T-helper 1 cell (primary cell): Measurements from ENCODE around the gene PGAP6.

ENCODE experiments used
- DNase-seq, 5 donors: peaks; one replicate each; pipeline ENCODE4 v3.0.0-alpha.2; 2012 to 2020

Gene PGAP6

DNA sequence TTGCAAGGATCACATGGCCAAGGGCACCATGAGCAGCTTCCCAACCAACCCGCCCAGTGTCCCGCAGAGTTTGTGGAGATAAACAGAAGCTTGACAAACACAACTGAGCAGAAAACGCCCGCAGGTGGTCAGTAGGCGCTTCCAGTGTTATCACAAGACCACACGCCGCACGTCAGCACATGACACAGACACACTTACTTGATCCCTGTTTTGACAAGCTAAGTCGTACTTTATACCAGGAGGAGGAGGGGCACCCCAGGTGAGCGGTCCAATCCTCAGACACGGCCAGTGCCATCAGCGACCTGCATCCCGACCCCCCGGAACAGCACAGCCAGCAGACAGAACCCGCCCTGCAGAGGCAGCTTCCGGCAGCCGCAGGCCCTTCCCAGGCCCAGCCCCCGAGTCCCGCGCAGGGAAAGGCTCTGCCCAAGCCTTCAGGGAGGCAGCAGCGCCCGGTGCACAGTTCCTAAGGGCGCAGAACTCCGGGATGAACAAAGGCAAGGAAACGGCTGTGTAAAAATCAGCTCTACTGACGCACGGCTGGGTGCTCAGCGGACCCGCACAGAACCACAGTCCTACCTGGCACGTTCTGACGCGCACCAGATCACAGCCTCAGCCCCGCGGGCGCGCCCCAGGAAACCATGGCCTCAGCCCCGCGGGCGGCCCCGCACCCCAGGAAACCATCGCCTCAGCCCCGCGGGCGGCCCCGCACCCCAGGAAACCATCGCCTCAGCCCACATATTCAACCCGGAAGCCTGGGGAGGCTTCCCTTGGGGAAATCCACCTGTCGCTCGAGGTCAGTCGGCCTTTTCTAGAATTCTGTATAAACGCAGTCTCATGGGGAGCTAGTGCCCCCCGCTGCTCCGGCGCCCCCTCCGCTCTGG, 57.1 kb downstream of the PGAP6 start:
- peak; percentile 61 to 73 (median 71) for DNase-seq

DNA sequence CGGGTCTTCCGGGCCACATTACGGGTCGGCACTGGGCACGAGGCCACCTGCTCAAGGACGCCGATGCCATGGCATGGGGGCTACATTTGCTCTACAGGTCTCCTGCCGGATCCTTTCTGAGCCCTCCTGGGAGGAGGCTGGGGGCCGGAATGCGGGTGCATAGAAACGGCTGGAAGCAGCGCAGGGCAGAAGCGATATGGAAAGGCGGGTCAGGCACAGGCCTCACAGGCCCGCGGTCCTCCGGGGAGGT, 57.7 kb downstream of the PGAP6 start:
- no peak for DNase-seq

DNA sequence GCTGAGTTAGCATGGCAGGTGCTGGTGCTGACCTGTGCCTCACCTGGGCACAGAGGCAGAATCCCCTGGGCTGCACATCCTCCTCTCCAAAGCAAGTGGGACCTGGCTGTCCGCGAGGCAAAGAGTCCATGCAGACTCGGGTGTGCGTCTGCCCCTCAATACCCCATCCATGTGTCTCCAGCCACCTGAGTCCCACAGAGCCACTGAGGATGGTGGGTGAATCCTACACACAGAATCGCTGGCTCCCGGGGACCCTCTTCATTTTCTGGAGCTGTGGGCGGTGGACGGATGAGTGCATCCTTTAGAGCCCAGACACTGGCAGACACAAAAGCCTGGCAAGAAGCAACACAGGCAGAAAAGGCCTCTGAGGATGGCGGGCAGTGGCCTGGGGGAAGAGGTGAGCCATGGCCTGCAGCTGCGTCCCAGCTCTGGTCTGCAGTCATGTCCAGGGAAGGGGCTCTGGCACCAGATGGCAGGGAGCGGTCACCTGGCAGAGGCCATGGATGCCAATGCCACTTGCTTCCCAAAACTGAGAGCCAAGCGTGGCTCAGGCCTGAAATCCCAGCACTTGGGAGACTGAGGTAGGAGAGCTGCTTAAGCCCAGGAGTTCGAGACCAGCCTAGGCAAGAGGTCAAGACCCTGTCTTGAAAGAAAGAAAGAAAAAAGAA, 59.2 kb downstream of the PGAP6 start:
- DNase-seq, result no peak

DNA sequence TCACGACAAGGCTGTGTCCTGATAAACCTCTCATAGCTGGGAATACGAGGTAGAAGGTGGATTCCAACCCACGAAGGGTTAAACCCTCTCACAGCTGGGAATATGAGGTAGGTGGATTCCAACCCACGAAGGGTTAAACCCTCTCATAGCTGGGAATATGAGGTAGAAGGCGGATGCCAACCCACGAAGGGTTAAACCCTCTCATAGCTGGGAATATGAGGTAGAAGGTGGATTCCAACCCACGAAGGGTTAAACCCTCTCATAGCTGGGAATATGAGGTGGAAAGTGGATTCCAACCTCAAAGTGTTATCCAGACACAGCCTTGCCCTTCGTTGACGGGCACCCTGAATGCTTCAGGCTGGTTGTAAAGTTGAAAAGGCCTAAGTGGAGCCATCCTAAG, 60.2 kb downstream of the PGAP6 start:
- no peak for DNase-seq
